Right forelimb (tissue), 1 donor: Measurements from ENCODE around the gene TMEM141.
A peak's percentile ranks its signal among the peaks of the same experiment; 100 is the strongest.
"Not testable (repeated sequence)": the region's sequence is repeated elsewhere in the genome, so short reads cannot be mapped to it uniquely, and the experiment has no call there.

Source experiments
- DNase-seq: peaks from one replicate; pipeline ENCODE4 v3.0.0-alpha.2; 2018

TMEM141 gene

DNA sequence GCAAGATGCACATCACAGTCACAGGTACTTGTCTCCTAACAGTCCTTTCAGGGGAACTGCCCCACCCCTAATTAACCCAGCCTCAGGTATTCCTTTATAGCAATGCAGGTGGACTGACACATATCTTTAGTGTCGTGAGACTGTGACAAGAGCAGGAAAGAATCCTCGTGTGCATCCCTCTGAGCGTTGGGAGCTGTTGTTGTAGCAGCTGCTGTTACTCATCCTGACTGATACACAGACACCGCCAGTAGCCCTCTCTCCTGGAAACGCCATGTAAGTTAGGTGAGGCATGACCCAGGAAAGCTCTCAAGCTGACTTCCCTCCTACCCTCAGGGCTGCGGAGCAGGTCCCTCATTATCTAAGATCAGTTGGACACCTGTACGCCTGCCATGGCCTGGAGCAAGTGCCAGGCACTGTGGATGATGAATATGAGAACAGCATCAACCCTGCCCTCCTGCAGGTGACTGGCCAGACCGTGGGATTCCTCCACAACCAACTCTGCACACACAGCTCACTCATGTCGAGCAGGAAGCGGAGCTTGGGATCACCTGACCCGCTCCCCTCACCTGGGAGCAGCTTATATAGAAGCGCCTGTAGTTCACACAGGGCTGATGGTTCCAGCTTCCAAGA lies 16.6 kb upstream of the TMEM141 start:
- no peak for DNase-seq

DNA sequence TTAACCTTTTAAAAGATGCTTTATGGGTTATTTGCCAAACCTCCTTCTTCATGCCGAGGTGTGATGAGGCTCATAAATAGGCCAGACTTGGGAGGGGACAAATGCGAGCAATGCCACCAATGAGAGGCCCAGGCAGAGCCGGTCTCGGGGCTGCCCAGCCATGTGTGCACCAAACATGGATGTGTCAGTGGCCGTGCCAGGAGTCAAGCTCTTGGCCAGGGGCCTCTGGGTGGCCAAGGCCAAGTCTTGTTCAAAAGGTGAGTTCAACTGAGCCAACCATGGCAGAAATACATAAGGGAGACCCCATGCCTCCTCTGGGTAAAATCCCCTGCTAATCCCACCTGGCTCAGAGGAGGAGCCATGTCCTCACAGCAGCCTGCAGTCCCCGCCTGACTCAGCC lies 16.0 kb upstream of the TMEM141 start:
- no peak for DNase-seq

DNA sequence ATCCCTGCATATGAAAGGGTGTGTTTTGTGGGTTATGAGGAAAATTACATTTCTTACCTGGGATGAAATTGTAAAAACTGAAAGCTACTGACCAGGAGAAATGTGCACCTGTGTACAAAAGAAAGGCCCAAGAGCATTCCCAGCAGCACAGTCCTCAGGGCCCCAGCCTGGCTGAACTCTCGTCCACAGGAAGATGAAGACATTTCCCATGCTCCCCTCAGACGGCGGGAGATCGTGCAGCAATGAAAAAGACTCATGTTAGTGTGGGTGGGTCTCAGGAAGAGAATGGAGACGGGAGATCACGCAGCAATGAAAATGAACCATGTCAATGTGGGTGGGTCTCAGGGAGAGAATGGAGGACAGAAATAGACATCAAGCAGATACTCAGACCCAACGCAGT lies 14.2 kb upstream of the TMEM141 start:
- DNase-seq: no peak

DNA sequence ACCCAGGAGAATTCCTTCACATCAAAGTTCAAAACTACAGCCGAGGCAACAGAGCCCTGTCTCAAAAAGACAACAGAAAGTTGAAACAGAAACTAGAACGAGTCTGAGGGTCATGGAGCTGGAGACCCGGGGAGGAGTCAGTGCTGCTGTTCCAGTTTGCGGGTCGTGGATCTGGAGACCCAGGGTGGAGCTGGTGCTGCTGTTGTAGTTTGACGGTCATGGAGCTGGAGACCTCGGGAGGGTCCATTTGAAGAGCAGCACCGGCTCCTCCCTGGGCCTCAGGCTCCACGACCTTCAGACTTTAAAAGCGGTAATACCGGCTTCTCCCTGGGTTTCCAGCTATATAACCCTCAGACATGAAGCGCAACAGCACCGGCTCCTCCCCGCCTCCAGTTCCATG lies 13.8 kb upstream of the TMEM141 start:
- DNase-seq: no peak

DNA sequence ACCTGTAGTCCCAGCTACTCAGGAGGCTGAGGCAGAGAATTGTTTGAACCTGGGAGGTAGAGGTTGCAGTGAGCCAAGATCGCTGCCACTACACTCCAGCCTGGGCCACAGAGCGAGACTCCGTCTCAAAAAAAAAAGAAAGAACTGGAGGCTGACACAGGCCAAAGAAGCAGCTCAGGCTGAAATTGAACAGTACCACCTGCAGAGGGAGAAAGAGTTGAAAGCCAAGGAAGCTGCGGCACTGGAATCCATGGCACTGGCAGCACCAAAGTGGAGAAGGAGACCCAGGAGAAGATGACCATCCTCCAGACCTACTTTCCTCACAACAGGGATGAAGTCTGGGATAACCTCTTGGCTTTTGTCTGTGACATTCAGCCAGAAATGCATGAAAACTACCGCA lies 11.3 kb upstream of the TMEM141 start:
- no peak for DNase-seq

DNA sequence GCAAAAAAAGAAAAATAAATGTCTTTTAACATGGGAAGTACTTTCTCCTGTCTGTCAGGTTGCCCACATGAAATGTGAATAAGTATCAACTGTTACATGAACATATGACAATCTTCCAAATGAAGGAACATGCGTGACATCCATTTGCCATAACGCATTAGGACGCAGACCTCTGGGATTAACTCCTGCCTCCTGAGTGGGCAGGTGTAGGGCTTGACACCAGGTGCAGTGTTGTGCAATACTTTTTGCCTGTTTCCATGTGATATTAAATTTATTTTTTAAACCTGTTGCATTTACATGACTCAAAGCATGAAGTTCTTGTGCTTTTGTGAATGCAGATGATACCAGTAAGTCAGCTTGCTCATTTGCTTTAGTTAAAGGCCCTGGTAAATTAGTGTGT lies 8.7 kb upstream of the TMEM141 start:
- DNase-seq: no peak

DNA sequence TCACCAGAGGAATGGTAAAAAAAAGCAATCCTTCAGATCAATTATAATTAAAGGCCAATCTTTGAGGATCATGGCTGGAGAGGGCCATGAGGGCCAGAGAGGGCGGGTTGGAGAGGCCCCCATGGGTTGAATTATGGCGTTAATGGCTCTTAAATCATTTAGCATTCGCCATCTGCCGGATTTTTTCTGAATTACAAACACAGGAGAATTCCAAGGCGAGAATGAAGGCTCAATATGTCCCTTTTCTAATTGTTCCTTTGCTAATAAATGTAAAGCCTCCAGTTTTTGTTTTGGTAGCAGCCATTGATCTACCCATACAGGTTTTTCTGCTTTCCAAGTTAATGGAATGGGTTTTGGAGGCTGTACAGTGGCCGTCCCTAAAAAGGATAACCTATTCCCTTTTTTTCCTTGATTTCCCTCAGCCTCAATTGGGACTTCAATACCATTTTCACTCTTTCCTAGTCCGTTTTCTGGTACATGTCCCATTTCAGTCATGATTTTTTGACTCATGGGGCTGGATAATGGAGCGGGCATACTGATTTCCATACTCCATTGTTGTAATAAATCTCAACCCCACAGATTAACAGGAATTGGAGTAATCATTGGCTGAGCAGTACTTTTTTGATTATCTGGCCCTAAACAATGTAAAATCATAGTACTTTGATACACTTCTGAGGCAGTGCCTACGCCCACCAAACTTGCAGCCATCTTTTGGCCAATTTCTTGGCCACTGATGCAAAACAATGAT lies 6.7 kb upstream of the TMEM141 start:
- no peak for DNase-seq

DNA sequence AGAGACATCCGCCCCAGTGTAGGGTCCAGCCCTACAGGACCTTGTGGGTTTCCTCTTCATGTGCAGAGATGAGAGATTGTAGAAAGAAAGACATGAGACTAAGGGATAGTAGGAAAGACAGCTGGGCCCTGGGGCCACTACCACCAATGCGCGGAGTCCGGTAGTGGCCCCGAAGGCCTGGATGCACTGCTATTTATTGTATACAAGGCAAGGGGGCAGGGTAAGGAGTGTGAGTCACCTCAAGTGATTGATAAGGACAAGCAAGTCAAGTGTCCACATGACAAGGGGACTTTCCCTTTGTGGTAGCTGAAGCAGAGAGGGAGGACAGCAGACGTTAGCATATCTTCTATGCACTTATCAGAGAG lies 6.2 kb upstream of the TMEM141 start:
- no peak for DNase-seq

DNA sequence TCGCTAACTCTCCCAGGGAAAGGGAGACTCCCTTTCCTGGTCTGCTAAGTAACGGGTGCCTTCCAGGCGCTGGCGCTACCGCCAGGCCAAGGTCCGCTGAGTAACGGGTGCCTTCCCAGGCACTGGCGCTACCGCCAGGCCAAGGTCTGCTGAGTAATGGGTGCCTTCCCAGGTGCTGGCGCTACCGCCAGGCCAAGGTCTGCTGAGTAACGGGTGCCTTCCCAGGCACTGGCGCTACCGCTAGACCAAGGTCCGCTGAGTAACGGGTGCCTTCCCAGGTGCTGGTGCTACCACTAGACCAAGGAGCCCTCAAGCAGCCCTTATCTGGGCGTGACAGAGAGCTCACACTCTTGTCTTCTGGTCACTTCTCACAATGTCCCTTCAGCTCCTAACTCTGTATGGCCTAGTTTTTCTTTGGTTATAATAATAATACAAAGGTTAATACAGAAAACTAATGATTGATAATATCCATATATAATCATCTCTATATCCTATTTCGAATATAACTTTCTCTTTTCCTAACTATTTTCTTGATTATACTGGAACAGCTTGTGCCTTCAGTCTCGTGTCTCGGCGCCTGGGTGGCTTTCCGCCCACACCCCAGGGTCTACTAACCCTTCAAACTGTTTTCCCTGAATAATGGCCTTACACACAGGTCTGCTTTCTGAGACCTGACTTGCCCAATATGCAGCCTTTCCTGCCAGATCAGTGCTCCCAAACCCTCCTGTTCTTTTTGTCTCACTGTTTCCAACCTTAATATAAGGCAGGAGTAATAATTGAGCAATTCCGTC lies 5.4 kb upstream of the TMEM141 start:
- DNase-seq: not testable (repeated sequence)

DNA sequence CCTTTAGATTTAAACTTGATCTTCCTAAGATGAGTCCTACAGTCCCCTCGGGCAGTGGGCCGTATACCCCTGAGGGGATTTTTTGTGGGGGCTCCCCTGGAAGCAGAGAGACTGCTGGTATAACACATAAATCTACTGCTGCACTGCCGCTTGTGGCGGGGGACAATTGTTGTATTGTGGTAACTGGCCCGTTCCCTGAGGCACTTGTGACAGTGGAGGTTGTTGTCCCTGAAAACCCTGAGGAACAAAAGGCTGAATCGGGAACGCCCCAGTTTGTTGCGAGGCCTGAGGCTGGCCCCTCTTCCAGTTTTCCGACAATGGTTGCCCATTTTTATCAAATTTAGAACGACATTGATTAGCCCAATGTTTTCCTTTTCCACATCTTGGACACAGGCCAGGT lies 4.7 kb upstream of the TMEM141 start:
- no peak for DNase-seq

DNA sequence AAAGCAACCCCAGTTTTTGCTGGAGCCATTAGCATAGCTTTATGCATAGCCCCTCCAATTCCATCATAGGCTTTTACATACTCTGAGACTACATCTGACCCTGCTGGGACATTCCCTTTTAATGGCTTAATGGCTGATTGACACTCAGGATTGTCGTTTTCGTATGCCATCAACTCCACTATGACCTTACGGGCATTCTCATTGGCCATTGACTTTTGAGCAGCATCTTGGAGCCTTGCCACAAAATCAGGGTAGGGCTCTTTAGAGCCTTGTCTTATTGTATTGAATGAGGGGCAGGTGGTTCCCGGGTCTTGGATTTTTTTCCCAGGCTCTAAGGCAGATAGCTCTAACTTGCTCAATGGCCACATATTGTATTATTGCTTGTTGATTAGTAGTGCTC lies 4.2 kb upstream of the TMEM141 start:
- not testable (repeated sequence) for DNase-seq

DNA sequence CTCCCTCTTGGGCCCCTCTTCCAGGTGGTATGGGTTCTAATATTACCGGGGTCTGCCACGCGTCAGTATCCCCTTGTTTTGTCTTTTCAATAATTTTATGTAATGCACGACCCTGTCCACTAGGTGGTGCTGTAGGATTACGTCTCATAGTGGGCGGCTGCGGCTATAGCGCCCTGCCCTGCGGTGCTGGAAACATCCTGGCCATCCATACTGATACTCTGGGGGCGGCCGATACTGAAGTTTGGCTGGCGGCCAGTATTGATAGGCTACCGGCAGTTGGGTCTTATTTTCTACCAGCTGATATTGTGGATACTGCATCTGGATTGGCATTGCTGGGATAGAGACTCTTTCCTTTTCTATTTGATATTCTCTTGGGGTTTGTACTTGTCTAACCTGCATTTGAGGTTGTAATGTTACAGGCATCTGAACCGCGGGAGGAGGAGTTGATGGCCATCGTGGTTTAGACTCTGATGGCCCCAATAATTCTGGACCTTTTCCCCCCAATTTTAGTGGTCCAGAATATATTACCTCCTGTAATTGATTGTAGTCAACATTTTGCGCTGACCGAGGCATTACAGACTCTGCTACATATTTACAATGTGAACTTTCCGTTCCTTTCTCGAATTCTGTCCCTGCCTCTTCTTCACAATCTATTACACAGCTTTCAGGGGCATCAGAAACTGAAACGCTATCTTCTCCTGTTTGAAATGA lies 3.3 kb upstream of the TMEM141 start:
- DNase-seq: peak; percentile 74

DNA sequence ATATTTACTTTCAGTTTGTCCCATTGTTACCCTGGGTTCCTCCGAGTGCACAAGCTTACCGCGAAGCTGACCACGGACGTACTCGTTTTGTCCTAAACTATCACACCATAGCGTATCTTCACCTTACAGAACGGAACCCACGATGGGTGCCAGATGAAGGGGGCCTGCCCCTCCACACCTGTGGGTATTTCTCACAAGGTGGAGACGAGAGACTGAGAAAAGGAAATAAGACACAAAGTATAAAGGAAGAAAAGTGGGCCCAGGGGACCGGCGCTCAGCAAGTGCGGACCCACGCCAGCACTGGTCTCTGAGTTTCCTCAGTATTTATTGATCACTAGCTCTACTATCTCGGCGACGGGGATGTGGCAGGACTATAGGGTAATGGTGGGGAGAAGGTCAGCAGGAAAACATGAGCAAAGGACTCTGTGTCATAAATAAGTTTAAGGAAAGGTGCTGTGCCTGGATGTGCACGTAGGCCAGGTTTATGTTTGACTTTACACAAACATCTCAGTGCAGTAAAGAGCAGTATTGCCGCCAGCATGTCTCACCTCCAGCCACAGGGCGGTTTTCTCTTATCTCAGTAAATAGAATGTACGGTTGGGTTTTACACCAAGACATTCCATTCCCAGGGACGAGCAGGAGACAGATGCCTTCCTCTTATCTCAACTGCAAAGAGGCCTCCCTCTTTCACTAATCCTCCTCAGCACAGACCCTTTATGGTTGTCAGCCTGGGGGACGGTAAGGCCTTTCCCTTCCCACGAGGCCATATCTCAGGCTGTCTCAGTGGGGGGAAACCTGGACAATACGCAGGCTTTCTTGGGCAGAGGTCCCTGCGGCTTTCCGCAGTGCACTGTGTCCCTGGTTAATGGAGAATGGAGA lies 2.3 kb upstream of the TMEM141 start:
- not testable (repeated sequence) for DNase-seq

DNA sequence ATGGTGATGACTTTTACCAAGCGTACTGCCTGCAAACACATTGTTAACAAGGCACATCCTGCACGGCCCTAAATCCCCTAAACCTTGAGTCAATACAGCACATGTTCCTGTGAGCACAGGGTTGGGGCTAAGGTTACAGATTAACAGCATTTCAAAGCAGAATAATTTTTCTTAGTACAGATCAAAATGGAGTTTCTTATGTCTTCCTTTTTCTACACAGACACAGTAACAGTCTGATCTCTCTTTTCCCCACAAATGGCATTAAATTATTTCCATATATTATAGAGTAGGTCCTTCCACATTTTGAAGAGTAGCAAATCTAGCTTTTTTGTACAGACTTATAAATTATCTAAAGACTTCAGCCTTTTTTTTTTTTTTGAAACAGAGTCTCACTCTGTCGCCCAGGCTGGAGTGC lies 1.6 kb upstream of the TMEM141 start:
- DNase-seq: no peak

DNA sequence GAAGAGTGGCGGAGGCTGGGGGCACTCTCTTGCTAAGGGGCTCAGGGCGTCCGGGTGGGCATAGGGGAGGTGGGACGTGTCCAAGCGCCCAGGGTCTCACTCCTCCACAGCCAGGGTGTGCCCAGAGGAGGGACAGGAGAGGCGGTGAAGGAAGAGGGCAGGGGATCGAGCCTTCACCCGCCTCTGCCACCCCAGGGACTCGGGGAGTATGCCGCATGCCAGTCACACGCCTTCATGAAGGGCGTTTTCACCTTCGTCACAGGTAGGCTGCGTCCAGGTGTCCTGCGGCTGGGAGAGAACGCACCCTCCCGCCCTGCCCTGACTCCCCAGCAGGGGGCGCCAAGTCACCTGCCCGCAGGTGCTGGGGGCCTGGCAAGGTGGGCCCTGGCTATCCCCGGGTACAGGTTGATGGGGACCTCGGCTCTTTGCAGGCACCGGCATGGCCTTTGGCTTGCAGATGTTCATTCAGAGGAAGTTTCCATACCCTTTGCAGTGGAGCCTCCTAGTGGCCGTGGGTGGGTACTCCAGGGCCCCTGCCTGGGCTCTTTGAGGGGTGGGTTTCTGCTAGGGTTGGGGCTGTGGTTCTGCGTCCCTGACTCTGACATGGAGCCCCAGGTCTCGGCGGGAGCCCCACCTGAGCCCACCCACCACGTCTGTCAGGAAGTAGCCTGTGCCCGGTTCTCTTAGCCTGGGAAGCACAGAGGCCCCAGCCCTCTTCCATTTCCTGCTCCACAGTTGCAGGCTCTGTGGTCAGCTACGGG lies 552 bp downstream of the TMEM141 start:
- DNase-seq: peak; percentile 66

DNA sequence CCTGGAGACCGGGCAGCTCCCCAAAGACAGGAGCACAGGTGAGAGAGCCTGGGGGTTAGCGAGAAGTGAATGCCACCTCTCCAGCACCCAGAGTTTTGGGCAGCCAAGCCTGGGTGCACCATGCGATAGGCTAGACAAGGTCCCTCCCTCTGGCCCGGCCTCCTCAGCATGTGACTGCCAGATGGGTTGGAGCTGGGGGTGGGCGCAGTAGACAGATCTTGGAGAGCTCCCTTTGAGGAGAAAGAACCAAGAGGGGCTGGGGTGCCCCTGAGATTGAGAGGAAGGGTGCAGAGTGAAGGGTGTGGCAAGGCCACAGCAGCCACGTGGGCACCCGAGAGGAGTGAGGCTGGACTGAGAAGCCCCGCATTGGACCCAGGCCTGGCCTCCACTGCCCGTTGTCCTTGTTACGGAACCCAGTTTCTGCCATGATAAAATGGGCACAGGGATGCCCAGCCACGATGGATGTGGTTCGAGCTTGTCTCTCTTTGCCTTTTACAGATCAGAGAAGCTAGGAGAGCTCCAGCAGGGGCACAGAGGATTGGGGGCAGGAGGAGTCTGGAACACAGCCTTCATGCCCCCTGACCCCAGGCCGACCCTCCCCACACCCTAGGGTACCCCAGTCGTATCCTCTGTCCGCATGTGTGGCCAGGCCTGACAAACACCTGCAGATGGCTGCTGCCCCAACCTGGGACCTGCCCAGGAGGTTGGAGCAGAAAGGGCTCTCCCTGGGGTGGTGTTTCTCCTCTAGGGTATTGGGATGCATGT lies 1.4 kb downstream of the TMEM141 start:
- DNase-seq: no peak

DNA sequence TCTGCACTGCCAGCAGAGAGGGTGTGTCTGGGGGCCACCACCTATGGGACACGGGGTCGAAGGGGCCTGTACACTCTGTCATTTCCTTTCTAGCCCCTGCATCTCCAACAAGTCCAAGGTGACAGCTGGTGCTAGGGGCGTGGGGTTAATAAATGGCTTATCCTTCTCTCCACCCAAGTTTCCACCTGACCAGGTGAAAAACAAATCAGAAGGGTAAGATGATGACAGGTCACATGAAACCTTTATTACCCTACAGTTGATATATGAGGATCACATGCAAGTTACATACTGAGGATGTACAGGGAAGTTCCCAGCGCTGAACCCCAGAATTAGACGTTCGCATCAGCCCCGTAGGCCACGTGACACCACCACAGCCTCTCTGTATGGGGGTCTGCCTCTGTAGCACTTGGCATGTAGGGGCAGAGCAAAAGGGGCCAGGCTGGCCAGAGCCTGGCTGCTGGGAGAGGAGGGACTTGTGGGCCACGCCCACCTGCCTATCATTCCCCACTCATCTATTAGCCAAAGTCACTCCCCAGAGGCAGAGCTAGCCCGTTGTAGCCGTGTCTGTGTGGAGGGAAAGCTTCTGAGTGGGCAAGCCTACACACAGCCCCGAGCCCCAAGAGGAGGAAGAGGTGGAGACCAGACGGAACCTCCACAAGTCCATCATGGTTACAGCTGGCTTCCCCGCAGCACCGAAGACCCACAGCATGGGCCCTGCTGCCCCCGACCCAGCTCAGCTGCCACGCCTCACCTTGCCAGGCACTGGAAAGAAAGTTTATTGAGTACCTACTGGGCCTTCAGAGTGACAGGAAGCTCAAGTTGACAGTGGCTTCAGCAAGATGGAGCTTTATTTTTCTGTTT lies 2.2 kb downstream of the TMEM141 start:
- no peak for DNase-seq

DNA sequence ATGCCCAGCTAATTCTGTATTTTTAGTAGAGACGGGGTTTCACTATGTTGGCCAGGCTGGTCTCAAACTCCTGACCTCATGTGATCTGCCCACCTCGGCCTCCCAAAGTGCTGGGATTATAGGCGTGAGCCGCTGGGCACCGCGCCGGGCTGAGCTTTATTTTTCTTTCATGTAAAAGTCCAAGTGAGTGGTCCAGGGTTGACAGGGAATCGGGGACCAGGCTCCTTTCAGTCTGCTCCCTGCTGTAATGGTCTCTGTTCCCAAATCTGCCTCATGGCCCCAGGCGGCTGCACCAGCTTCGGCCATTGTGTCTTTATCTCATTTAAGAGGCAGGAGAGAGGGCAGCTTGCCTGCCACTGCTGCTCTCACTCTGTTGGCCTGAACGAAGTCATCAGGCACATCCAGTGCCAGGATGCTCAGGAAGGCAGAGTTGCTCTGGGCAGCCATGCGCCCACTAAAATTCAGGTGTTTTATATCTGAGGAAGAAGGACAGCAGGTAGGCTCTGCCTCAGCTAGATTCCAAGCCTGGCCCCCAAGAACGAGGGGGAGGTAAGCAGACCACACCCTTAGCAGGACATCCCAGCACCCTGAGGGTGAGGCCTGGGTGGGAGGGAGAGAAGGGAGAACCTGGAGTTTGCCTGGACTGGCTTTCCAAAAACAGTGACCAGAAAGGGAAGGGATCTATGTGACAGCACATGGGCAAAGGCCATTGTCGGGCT lies 3.3 kb downstream of the TMEM141 start:
- DNase-seq: no peak

DNA sequence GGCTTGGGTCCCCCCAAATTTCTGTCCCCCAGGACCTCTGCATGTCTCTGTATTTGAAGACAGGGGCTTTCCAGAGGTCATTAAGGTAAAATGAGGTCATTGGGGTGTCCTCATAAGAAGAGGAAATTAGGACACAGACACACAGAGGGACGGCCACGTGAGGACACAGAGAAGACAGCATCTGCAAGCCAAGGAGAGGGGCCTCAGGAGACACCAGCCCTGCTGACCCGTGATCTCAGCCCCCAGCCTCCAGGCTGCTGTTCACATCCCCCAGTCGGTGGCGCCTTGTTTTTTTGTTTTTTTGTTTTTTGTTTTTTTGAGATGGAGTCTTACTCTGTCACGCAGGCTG lies 3.8 kb downstream of the TMEM141 start:
- no peak for DNase-seq
